ENCODE data around the gene MRPL27.
"Not testable (repeated sequence)": the region's sequence is repeated elsewhere in the genome, so short reads cannot be mapped to it uniquely, and the experiment has no call there.

MRPL27 gene

DNA sequence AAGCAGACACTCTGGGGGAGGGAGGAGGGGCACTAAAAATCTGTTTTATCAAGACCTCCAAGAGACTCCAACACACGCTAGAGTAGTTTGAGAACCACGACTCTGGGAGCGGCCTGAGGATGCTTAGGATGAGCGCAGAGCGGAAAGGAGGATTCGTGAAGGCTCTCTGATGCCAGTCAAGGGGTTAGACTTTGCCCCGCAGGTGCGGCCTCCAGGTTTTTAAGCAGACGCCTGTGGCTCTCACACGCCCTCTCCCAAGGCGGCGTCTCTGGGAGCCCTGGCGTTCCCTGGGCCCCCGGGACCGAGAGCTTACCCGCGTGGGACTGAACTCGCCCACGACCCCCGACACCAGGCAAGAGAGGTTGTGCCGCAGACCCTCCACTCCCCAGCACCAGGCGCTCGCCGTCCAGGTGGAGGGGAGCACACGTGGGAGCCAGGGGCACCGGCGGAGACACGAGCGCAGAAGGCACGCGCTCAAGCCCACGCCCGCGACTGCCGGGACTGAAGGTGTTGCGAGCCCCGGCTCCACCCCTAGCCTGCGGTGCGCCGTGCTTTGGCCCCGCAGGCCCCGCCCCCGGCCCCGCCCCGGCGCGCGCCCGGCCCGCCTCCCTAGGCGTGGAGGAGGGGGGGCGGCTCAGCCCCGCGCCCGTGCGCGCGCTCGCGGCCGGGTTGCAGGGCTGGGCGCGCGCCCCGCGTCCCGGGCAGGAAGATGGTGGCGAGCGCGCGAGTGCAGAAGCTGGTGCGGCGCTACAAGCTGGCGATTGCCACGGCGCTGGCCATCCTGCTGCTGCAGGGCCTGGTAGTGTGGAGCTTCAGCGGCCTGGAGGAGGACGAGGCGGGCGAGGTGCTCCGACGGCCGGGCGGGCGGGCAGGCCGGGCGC, 27.3 kb downstream of the MRPL27 start, which contains the start of gene XYLT2:
Gene XYLT2, plus strand, starts transcription at position 695 of the 881 bp plus-strand sequence. Its CDS starts 15 bp downstream, at position 710.
- DNase-seq (ENCODE audit: low spot score) = peak; percentile 70

DNA sequence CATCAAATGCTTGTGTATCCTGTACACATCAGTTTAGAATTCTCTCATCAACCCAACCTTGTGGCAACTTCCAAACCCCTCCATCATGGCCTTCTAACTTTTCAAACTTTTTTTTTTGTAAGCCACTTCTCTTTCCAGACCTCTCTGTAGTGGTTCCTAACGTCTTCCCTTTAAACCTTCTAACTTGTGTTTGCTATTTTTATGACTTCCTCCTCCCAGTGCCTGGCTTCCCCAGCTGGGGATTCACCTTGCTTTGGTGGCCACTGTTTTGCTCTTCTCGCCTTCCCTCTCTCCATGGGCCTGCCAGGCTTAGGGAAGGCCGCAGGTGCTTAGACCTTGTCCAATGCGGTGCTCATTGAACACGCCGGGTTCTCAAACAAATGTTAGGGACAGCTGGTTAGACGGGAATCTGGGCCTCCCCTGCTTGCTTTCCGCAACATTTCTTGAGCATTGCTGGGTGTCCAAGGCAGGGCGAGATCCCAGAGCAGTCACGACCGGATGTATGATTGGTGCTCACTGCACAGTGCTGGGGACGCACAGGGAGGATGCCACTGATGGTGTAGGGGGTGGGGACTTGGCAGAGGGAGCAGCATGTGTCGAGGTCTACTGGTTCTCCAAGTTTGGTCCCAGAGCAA, 28.1 kb downstream of the MRPL27 start:
- DNase-seq (ENCODE audit: low spot score) = no peak

DNA sequence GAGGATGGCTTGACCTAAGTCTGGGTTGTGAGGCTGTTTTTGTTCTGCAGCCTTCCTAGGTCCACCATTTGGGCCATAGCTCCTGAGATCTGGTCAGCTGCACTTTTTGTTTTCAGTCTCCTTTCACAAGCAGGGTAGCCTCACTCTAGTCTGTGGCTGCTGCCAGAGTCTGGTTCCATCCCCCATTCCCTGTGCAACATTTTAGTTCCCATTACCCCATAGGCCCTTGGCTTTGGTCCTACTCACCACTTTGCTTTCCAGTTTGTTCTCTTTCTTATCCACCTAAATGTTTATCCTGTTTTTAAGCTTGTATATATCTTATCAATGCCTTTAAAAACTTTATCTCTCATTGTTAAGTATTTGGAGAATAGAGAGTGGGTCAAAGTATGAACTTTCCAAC, 33.6 kb downstream of the MRPL27 start:
- DNase-seq (ENCODE audit: low spot score) = no peak

DNA sequence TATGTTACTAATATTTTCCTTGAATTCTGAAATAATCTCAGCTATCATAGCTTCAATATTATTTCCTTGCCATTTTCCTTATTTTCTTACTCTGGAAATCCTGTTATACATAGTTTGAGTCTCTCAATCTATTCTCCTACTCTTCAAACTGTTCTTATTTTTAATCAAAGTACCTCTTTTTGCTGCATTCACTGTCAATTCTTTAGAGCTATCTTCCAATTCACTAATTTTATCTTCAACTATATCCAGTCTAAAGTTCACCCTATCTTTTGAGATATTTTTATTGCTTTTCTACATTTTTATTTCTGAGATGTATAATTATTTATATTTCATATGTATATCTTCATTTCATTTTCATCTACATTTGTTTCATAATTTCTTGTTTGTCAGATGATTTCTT, 34.3 kb downstream of the MRPL27 start:
- no peak for DNase-seq (ENCODE audit: low spot score)

DNA sequence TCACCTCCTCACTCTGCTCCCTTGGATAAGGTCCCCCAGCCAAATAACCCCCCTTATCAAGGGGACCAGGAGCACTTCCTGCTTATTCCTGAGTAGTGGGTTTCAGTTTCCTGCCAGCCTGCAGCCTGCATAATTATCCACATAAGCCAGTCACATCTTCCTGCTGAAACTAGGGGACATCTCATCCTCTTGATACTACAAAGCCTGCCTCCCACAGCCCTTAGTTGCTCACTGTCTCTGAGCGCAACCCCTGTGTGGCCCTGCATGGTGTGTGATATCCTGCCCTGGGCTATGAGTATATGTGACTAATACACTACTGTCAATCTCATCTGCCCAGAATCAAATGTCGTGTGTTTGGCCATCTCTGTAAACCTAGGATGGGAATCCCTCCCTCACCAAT, 35.0 kb downstream of the MRPL27 start:
- no peak for DNase-seq (ENCODE audit: low spot score)

DNA sequence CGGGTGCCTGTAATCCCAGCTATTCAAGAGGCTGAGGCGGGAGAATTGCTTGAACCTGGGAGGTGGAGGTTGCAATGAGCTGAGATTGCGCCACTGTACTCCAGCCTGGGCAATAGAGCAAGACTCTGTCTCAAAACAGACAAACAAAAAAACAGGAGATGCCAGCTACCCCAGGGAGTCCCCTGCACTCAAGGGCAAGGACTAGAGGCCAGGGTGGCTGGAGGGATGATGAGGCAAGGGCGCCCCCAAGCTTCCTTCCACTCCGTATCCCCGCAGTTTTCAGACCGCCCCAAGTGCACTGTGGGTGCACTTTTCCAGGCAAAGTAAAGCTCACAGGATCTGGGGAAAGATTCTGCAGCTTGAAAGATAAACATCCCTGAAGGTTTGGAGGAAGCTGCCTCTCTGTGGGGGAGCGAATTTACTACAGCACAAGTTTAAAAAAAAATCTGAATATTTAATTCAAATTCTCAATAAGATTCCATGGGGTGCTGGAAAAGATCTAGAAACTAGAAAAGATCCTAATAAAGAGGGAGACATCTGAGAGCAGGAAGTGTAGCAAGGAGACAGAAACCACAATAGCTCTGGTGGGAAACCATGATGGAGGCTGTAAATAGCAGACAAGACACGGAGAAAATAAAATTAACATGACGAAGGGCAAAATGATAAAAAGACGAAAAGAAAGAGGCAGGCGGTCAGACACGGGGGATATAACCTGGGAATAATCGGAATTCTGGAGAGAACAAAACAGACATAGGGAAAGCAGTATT, 39.5 kb downstream of the MRPL27 start:
- not testable (repeated sequence) for DNase-seq (ENCODE audit: low spot score)

DNA sequence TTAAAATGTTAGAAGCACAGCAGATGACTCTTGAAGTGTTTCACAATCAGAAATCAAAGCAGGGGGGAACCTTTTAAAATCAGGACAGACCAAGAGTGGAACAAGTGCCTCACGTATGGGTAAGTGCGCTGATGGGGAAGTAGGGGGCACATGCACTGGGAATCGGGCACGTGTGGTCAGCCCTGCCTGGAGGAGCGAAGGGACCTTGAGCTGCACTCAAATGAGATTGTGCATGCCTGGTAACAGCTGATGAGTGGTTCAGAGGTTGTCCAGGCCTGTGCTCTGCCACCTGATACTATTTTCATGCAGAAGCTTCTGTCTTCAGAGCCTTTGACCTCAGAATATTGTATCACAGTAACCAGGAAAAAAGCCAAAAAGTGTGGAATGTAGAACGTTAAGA, 40.8 kb downstream of the MRPL27 start:
- DNase-seq (ENCODE audit: low spot score) = no peak

DNA sequence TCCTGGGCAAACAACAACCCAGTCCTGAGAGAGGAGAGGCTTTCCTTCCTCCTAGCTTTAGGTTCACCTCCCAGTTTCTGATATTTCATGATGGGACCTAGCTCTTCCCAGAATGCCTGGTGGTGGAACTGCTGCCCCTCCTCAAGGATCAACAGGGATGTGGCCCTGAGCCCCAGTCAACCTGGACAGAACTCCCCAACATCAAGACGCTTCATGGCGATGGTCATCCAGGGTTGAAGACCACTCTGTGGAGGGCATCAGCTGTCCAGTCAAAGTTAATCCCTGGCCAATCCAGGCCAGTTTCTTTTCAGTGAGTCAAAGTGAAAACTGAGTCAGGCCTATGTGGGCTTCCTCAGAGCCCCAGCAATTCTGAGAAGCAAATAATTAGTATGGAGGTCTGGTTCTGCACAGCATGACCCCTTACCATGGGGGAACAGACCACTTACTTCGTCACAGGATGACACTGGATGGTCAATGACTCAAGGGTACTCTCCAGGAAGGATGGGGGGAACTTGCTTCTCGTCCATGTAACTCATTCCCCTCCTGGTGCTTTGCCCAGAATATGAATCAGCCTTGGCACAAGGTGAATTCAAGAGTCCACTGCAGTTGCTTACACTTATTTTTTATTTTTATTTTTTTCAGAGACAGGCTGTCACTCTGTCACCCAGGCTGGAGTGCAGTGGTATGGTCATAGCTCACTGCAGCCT, 41.7 kb downstream of the MRPL27 start:
- DNase-seq (ENCODE audit: low spot score) = no peak

DNA sequence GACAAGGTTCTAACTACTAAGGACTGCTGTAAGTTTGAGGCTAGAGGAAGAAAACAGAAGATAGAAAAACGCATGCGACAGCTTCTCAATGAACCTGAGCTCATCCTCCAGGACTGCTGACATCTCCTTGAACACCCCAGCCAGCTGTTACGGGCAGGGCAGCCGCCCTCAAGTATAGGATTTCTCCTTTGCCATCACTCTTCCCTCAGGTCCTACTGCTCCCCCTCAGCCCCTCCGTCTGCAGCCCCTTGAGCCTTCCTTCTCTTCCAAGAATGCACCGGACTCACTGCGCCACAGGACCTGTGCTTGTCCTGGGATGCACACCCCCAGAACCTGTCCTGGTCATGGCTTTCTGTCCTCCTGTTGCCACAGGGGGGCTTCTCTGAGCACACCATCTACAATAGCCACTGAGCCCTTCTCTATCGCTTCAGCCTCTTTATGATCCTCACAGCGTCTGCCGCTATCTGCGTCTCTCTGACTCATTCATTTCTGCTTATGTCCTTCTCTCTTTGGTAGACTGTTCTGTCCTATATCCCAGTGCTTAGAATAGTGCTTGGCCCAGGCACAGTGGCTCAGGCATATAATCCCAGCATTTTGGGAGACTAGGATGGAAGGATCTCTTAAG, 42.7 kb downstream of the MRPL27 start:
- no peak for DNase-seq (ENCODE audit: low spot score)

DNA sequence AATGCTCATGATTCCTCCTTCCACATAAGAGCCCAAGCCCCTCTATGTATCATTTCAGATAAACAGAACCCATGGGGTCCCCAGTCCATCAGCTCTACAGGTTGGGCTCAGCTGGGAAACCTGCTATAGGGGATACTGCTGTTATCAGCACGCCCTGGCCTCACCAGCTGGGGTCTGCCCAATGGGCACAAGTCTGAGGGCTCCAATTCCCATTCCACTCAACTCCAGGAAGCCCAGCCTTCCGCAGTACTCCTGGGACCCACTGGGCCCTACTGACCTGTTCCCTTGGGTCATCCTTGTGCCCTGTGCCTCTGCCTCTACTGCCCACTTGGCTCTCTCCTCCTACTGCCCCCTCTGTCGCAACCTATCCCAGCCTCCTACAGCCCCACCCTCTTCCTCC, 43.3 kb downstream of the MRPL27 start:
- no peak for DNase-seq (ENCODE audit: low spot score)

DNA sequence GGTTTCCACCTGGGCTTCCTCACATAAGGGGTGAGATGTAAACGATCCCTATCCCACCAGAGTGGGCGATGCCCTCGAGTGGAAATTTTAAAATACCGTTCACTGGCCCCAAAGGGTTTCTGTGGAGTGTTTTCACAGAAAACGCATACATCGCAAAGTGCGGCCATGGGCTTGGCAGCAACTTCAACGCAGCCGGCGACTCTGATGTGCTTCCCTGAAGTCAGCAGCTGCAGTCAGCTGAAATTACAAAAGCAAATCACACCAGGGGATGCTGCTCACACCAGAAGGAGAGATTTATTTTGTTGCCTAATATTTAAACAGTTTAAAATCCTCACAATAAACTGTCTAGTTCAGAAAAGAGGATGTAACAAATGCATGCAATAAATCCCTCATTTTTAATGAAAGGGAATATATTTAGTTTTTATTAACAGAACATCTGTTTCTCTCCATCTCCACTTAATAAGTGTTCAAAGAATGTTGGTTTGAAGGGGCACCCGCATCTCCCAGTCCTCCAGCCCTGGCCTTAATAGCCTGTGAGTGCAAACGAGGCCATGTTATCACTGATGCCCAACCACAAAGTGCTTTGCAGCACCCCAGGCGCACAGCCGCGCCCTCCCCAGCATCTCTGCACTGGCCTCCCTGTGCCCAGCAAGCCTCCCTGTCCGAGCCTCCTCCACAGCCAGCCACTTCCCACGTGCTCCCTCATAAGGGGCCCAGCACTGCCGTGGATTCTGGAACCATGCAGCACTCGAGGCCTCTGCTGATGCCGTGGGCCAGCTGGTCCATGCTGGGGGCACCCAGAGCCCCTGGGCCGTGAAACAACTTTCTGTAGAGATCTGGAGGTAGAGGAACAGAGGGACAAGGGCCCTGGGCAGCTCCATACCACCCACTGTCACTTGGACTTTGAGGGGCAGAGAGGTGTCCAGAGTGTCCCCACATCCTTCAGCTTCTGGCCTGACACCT, 44.3 kb downstream of the MRPL27 start:
- DNase-seq (ENCODE audit: low spot score) = no peak

DNA sequence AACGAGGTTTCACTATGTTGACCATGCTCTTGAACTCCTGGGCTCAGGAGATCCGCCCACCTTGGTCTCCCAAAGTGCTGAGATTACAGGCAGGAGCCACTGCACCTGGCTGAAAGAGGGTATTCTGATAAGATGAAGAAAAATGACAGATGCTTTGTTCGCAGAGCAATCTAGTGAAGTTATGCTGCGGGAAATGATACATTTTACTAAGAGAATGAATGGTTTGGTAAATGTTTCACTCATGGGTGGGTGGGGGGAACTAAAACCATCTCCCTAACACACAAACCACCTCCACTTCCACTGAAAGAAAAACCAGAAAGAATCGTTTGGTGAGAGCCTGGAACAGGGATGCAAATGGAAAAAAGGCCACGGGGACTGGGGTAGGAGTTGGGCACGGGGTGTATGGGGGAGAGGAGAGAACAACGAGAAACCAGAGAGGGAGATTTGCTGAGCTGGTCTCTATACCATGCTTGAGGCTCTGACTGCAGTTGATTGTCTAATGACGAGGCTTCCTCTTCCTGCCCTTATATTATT, 46.1 kb downstream of the MRPL27 start:
- no peak for DNase-seq (ENCODE audit: low spot score)

DNA sequence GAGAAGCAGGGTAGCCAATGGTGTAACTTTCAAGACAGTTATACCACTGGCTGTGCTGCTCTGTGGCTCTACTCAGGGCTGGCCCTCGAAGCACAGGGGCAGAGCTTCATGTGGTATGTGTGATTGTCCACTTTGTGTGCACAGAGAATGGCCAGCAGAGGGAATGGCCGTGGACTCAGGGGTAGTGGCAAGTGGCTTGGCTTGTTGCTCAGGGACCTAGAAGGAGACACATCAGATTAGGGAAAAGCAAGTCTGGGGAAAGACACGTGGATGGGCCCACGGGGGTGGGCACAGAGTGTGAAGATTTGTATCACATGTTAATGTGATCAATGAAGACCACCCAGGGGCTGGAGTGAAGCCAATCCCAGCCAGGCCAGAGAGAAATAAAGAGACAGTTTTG, 47.1 kb downstream of the MRPL27 start:
- DNase-seq (ENCODE audit: low spot score) = no peak

DNA sequence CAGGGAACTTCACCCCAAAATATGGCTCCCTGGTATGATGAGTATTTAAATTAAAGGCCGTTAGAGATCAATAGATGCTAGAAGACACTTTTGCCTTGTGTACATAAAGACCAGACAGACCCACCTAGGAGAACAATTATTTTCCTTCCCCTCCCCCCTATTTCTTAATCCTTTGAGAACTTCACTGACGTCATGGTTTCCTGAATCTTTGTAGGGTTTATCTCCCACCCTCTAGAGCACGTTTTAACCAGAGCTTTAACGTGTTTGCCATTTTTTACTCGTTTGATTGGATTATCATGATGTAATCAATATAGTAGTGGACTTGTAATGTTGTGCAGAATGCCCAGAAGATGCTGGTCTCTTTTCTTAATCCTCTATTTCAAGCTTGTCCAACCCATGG, 49.9 kb downstream of the MRPL27 start:
- DNase-seq (ENCODE audit: low spot score) = no peak

DNA sequence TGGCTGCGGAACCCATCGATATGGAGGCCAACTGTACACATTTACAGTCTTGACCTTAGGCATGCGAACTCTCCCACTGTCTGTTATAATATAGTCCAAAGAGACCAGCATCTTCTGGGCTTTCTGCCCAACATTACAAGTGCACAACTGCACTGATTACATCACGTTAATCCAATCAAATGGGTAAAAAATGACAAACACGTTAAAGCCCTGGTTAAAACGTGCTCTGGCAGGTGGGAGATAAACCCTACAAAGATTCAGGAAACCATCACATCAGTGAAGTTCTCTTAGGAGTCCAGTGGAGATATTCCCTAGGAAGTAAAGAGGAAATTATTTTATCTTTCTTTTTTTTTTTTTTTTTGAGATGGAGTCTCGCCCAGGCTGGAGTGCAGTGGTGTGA, 50.7 kb downstream of the MRPL27 start:
- no peak for DNase-seq (ENCODE audit: low spot score)

DNA sequence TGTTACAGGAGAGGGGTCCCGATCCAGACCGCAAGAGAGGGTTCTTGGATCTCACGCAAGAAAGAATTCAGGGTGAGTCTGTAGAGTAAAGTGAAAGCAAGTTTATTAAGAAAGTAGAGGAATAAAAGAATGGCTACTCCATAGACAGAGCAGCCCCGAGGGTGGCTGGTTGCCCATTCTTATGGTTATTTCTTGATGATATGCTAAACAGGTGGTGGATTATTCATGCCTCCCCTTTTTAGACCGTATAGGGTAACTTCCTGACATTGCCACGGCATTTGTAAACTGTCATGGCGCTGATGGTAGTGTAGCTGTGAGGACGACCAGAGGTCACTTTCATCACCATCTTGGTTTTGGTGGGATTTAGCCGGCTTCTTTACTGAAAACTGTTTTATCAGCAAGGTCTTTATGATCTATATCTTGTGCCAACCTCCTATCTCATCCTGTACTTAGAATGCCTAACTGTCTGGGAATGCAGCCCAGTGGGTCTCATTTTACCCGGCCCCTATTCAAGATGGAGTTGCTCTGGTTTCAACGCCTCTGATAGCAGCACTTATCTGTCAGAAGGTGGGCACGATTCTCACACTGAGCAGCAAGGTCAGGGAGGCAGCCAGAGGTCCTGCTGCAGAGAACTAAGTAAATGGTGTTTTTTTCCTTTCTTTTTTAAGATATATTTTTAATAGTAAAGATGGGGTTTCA, 53.5 kb downstream of the MRPL27 start:
- DNase-seq (ENCODE audit: low spot score) = no peak

DNA sequence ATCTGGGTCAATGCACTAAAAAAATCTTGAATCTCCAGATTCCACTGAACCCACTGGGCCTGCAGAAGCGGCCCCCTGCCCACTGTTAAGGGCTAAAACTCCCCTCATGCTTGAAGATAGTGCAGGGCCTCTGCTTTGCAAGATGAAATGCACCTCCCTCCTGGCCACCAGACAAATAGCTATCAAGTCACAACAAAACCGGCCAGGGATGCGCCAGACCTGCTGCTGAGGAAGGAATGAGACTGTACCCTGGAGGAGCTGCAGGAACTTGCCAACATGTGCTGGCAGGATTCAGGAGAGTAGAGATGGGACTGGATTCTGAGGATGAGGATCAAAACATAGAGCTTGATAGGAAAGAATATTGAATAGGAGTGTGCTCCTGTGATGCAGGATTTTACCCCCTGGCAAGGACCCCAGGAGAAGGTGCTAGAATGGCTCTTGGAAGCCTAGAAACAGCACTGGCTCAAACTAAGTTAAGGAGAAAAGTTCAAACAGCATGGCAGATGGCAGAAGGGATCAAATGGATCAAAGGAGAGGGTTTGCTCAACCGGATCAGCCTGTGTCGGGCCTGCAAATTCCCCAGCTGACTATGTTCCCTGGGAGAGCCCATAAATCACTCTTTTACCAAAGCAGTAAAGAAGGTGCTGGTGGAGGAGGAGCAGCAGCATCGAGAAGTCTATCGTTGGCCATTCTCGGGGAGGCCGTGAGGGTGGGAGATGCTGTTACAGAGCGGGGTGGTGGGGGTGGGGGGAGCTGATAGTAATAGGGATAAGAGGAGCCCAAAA, 54.3 kb downstream of the MRPL27 start:
- no peak for DNase-seq (ENCODE audit: low spot score)
